Bronchial smooth muscle cell (primary cell): ENCODE data around the gene TMPRSS11A. TPM values are rescaled to one million over a fixed set of nuclear protein-coding genes. Genes with fewer than 3 reads are reported as not detected.

Experiments
- total RNA-seq: library from RNA; depleted of rRNA; stranded (reverse); fragments of >200 nt; gene quantifications from 2 replicates; pipeline ENCODE4 v1.2.1, GENCODE V29; 2014

Gene TMPRSS11A
- not detected in 2 replicates for total RNA-seq

GRCh38 chr4:67963356-67963755, at the start of gene TMPRSS11A:
Gene TMPRSS11A (minus strand): TSS chr4:67963493. CDS start chr4:67963393, 100 bp downstream.

GRCh38 chr4:67883902-67884301, 79.4 kb downstream of the TMPRSS11A start, which contains the start of gene TMPRSS11D:
Gene TMPRSS11D (minus strand): TSS chr4:67884002. CDS start chr4:67883933, 69 bp downstream.

Other genes with a start within 250 kb of the TMPRSS11A start
- not detected in 2 replicates for gene GNRHR, start 209.1 kb downstream of the TMPRSS11A start, total RNA-seq
- gene TMPRSS11D, start 79.5 kb downstream of the TMPRSS11A start, total RNA-seq, result under 0.01 TPM in 2 replicates
- not detected in 2 replicates for gene TMPRSS11F, start 166.4 kb upstream of the TMPRSS11A start, total RNA-seq